MM.1S (cell line): ENCODE data around the gene ZMYND15.

Experiments
- EZH2 ChIP-seq: fragments of 300-600 bp; sonication (generic); optimal IDR thresholded peaks from 2 replicates; pipeline ENCODE3; 2017; ENCODE audit warnings: low read depth, mild to moderate bottlenecking, antibody characterized with exemption, low read length, mixed read lengths
- TF ChIP-seq, protein P1 (sequence below): fragments of 300-600 bp; sonication (generic); IDR thresholded peaks from 2 replicates; pipeline ENCODE4 v1.5.1; 2016; ENCODE audit warnings: antibody characterized with exemption, low read length, mixed read lengths

DNA sequence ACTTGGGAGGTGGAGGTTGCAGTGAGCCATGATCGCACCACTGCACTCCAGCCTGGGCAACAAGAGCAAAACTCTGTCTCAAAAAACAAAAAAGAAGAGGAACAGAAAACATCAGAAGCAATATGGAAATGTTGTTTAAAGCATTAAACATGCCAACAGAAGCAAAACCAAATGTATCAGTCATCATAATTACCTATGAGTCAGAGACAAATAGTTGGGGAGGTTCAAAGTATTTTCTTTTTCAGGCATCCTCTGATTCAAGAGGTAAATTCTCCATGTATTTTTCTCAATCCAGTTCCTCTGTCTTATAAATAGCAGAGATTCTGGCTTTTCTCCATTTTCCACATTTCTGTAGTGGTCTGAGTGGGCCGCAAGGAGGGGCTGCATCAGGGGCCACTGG is 30.0 kb downstream of the ZMYND15 start:
- TF ChIP-seq, protein P1, sequence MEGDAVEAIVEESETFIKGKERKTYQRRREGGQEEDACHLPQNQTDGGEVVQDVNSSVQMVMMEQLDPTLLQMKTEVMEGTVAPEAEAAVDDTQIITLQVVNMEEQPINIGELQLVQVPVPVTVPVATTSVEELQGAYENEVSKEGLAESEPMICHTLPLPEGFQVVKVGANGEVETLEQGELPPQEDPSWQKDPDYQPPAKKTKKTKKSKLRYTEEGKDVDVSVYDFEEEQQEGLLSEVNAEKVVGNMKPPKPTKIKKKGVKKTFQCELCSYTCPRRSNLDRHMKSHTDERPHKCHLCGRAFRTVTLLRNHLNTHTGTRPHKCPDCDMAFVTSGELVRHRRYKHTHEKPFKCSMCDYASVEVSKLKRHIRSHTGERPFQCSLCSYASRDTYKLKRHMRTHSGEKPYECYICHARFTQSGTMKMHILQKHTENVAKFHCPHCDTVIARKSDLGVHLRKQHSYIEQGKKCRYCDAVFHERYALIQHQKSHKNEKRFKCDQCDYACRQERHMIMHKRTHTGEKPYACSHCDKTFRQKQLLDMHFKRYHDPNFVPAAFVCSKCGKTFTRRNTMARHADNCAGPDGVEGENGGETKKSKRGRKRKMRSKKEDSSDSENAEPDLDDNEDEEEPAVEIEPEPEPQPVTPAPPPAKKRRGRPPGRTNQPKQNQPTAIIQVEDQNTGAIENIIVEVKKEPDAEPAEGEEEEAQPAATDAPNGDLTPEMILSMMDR: no peak
- TF ChIP-seq EZH2: no peak
